Measurements from ENCODE around the gene SMCO2. TPM values are rescaled to one million over a fixed set of nuclear protein-coding genes. Genes with fewer than 3 reads are reported as not detected.

The SMCO2 gene
- total and polyA plus RNA-seq, 2 of the 8 experiments (the other 6 are each of a cell fraction or from before 2014, with no cell fraction given) = 0.24 to 0.80 TPM

- TF ChIP-seq HDAC6 (IDR thresholded peaks at IDR 0.05; ENCODE audit: low read depth, low read length) (no peak), MAX (IDR thresholded peaks at IDR 0.05) (no peak), BRCA1 (IDR thresholded peaks at IDR 0.05; ENCODE audit: low read depth, low read length) (no peak), JUND (IDR thresholded peaks at IDR 0.05; ENCODE audit: low read length) (no peak), TEAD4 (IDR thresholded peaks at IDR 0.05; ENCODE audit: low read depth, low read length) (no peak), GABPA (IDR thresholded peaks at IDR 0.05; ENCODE audit: borderline replicate concordance, insufficient read depth, low read length) (no peak), RBBP5 (IDR thresholded peaks at IDR 0.05; ENCODE audit: borderline replicate concordance, low read depth, low read length) (no peak)
Observed at GRCh38 chr12:27449026-27449425, 2.5 kb downstream of the SMCO2 start (continued).

Data from H1 (cell line).